ENCODE data around the gene GLDN. TPM values are rescaled to one million over a fixed set of nuclear protein-coding genes. Genes with fewer than 3 reads are reported as not detected.
"Not testable (repeated sequence)": the region's sequence is repeated elsewhere in the genome, so short reads cannot be mapped to it uniquely, and the experiment has no call there.

GLDN gene
- total RNA-seq, 1 experiment from 2014 or later = 0.57 TPM

DNA sequence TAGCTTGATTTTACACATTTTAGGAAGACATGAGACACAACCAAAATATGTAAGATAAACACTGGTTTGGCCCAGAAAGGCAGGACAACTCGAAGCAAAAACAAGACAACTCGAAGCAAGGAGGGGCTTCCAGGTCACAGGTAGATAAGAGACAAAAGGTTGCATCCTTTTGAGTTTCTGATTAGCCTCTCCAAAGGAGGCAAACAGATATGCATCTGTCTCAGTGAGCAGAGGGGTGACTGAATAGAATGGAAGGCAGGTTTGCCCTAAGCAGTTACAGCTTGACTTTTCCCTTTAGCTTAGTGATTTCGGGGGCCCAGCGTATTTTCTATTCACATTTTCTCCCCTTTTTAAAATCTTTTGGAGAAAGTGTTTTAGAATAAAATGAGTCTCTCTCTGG lies 74.7 kb downstream of the GLDN start:
- ATAC-seq (no peak), DNase-seq (ENCODE audit: low read depth, low spot score) (no peak)
- no peak overlapping the region for H3K27ac ChIP-seq (ENCODE audit: low read length)
- ChIA-PET CTCF (no interaction called here), POLR2A (no interaction called here)
- no peak overlapping the region for H3K4me3 ChIP-seq (ENCODE audit: low read depth in 2 of 2, low read length in 2 of 2)
- no peaks in the 10 kb centered on the region for H3K27me3 ChIP-seq (ENCODE audit: control insufficient read depth, insufficient read depth, low read length)
- intact Hi-C loops (cut with micrococcal nuclease; ENCODE audit: unreplicated experiment) = no loop called here
- in situ Hi-C loops (cut with HindIII; ENCODE audit: low pct_unique_long_range_greater_than_20kb, low sequenced_read_pairs) = no loop called here
- BruUV-seq (replicated peaks) = no TSS peak
- H3K36me3 ChIP-seq (ENCODE audit: control insufficient read depth, insufficient read depth, low read length) = no peaks in the 10 kb centered on the region
- TF ChIP-seq, protein P1, sequence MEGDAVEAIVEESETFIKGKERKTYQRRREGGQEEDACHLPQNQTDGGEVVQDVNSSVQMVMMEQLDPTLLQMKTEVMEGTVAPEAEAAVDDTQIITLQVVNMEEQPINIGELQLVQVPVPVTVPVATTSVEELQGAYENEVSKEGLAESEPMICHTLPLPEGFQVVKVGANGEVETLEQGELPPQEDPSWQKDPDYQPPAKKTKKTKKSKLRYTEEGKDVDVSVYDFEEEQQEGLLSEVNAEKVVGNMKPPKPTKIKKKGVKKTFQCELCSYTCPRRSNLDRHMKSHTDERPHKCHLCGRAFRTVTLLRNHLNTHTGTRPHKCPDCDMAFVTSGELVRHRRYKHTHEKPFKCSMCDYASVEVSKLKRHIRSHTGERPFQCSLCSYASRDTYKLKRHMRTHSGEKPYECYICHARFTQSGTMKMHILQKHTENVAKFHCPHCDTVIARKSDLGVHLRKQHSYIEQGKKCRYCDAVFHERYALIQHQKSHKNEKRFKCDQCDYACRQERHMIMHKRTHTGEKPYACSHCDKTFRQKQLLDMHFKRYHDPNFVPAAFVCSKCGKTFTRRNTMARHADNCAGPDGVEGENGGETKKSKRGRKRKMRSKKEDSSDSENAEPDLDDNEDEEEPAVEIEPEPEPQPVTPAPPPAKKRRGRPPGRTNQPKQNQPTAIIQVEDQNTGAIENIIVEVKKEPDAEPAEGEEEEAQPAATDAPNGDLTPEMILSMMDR (IDR thresholded peaks at IDR 0.05) = no peak
- H3K9me3 ChIP-seq (ENCODE audit: control insufficient read depth, insufficient read depth, low read depth, low read length) = no peaks in the 10 kb centered on the region
- no peaks in the 10 kb centered on the region for H3K4me1 ChIP-seq (ENCODE audit: control insufficient read depth, insufficient read depth, low read length)

DNA sequence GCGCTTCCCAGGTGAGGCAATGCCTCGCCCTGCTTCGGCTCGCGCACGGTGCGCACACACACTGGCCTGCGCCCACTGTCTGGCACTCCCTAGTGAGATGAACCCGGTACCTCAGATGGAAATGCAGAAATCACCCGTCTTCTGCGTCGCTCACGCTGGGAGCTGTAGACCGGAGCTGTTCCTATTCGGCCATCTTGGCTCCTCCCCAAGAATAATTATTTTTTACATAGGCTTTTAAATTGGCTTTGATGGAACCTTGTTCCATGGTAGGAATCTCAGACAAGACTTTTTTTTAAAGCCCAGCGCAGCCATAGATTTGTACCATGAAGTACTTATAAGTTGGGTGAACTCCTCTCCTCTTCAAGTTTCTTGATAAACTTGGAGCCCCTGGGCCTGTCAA lies 81.6 kb downstream of the GLDN start:
- H3K4me1 ChIP-seq (ENCODE audit: control insufficient read depth, insufficient read depth, low read length); BruUV-seq (replicated peaks); ATAC-seq; H3K27ac ChIP-seq (ENCODE audit: low read length); intact Hi-C loops (cut with micrococcal nuclease; ENCODE audit: unreplicated experiment); in situ Hi-C loops (cut with HindIII; ENCODE audit: low pct_unique_long_range_greater_than_20kb, low sequenced_read_pairs); POLR2A ChIA-PET; DNase-seq (ENCODE audit: low read depth, low spot score); H3K36me3 ChIP-seq (ENCODE audit: control insufficient read depth, insufficient read depth, low read length); H3K4me3 ChIP-seq (ENCODE audit: low read depth in 2 of 2, low read length in 2 of 2); CTCF ChIA-PET; H3K9me3 ChIP-seq (ENCODE audit: control insufficient read depth, insufficient read depth, low read depth, low read length); H3K27me3 ChIP-seq (ENCODE audit: control insufficient read depth, insufficient read depth, low read length): not testable (repeated sequence)

DNA sequence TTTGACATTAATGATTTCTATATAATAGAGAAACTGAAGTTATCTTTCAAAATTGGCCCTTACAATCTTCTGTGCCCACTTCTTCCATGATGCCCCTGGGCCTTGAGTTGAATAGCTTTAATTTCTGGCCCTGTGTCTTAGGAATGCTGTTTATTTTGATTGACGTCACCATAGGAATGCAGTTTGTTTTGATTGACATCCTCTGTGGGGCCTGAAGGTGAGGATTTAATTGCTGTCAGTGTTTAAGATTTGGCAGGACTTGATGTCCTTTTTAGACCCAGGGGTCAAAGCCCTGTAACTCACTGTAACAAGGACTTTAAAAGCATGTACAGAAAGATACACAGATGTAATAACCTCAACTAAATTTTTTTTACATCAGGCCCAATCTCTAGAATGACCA lies 83.3 kb downstream of the GLDN start:
- ChIA-PET CTCF (no interaction called here), POLR2A (no interaction called here)
- in situ Hi-C loops (cut with HindIII; ENCODE audit: low pct_unique_long_range_greater_than_20kb, low sequenced_read_pairs) = no loop called here
- Histone ChIP-seq H3K9me3 (ENCODE audit: control insufficient read depth, insufficient read depth, low read depth, low read length) (no peaks in the 10 kb centered on the region), H3K4me3 (ENCODE audit: low read depth in 2 of 2, low read length in 2 of 2) (no peak overlapping the region), H3K27ac (ENCODE audit: low read length) (no peak overlapping the region), H3K36me3 (ENCODE audit: control insufficient read depth, insufficient read depth, low read length) (no peaks in the 10 kb centered on the region), H3K27me3 (ENCODE audit: control insufficient read depth, insufficient read depth, low read length) (no peaks in the 10 kb centered on the region; the same call in 1 of the 2 replicates), H3K4me1 (ENCODE audit: control insufficient read depth, insufficient read depth, low read length) (no peaks in the 10 kb centered on the region)
- BruUV-seq (replicated peaks) = no TSS peak
- TF ChIP-seq SIN3A (IDR thresholded peaks at IDR 0.05; ENCODE audit: borderline replicate concordance, insufficient read depth, low read depth, low read length) (no peak), TCF7L2 (IDR thresholded peaks at IDR 0.05; ENCODE audit: low read depth, low read length) (no peak), POLR2AphosphoS5 (IDR thresholded peaks at IDR 0.05; ENCODE audit: low read depth, low read length) (no peak)
- TF ChIP-seq, protein P2, sequence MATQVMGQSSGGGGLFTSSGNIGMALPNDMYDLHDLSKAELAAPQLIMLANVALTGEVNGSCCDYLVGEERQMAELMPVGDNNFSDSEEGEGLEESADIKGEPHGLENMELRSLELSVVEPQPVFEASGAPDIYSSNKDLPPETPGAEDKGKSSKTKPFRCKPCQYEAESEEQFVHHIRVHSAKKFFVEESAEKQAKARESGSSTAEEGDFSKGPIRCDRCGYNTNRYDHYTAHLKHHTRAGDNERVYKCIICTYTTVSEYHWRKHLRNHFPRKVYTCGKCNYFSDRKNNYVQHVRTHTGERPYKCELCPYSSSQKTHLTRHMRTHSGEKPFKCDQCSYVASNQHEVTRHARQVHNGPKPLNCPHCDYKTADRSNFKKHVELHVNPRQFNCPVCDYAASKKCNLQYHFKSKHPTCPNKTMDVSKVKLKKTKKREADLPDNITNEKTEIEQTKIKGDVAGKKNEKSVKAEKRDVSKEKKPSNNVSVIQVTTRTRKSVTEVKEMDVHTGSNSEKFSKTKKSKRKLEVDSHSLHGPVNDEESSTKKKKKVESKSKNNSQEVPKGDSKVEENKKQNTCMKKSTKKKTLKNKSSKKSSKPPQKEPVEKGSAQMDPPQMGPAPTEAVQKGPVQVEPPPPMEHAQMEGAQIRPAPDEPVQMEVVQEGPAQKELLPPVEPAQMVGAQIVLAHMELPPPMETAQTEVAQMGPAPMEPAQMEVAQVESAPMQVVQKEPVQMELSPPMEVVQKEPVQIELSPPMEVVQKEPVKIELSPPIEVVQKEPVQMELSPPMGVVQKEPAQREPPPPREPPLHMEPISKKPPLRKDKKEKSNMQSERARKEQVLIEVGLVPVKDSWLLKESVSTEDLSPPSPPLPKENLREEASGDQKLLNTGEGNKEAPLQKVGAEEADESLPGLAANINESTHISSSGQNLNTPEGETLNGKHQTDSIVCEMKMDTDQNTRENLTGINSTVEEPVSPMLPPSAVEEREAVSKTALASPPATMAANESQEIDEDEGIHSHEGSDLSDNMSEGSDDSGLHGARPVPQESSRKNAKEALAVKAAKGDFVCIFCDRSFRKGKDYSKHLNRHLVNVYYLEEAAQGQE (IDR thresholded peaks at IDR 0.05; ENCODE audit: insufficient read depth in 1 of 2, low read depth in 2 of 2, low read length in 1 of 2) = no peak
- TF ChIP-seq, protein P1 (IDR thresholded peaks at IDR 0.05) = no peak
- intact Hi-C loops (cut with micrococcal nuclease; ENCODE audit: unreplicated experiment) = no loop called here
- no peak for ATAC-seq
- DNase-seq (ENCODE audit: low read depth, low spot score) = no peak
